ENCODE results near the gene EIF4E3. TPM values are rescaled to one million over a fixed set of nuclear protein-coding genes. Genes with fewer than 3 reads are reported as not detected.
A peak's percentile ranks its signal among the peaks of the same experiment; 100 is the strongest.

Gene EIF4E3
- total and polyA plus RNA-seq, 8 donors, result 4.1 to 25.9 (median 14.5) TPM

DNA sequence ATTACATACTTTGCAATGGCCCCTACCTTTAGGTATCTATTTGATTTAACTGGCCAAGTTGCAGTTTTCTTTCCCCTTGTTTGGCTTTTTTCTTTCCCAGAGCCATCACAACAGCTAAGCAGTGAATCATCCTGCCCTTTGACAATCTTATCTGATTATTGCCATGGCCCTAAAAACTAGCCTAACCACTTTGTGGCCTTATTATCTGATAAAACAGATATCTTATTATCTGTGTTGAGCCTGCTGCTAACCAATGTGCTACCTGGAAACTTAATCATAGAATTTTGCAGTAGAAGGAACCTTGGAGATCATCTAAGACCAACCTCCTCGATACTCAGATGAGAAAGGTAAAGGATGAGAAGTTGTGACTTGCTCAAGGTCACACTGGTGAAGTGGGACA lies 37.1 kb downstream of the EIF4E3 start:
- H3K4me1 ChIP-seq, result peaks cover 34 to 85% (median 52%) of the 10 kb centered on the region in 4 donors
- intact Hi-C loops (cut with DNase I; ENCODE audit: low total_unique reads), result no loop called here
- TF ChIP-seq CTCF (IDR thresholded peaks at IDR 0.05) (no peak), POLR2AphosphoS5 (IDR thresholded peaks at IDR 0.05) (no peak), EP300 (IDR thresholded peaks at IDR 0.05) (no peak), POLR2A (IDR thresholded peaks at IDR 0.05) (no peak)
- H3K36me3 ChIP-seq, result peaks cover 0 to 11% (median 2%) of the 10 kb centered on the region in 4 donors
- H3K27me3 ChIP-seq, result no peaks in the 10 kb centered on the region
- DNase-seq, result no peak
- no peak overlapping the region for H3K4me3 ChIP-seq
- no peaks in the 10 kb centered on the region for H3K9me3 ChIP-seq
- H3K27ac ChIP-seq, result no peak overlapping the region
- 85 to 93% (median 86%) methylated on average over 1 of the region's 1 CpG for WGBS, 5 donors

GRCh38 chr3:71685686-71686085 lies 39.5 kb downstream of the EIF4E3 start:
- 57 to 75% (median 69%) methylated on average over 7 of the region's 7 CpGs for WGBS, 5 donors
- H3K27ac ChIP-seq, result no peak overlapping the region
- TF ChIP-seq EP300 (IDR thresholded peaks at IDR 0.05), result no peak
- no peak for TF ChIP-seq POLR2AphosphoS5 (IDR thresholded peaks at IDR 0.05)
- no peak for TF ChIP-seq POLR2A (IDR thresholded peaks at IDR 0.05)
- intact Hi-C loops (cut with DNase I; ENCODE audit: low total_unique reads), result no loop called here
- no peaks in the 10 kb centered on the region for H3K27me3 ChIP-seq
- H3K4me1 ChIP-seq, result peaks cover 28 to 81% (median 51%) of the 10 kb centered on the region in 4 donors
- H3K9me3 ChIP-seq, result no peaks in the 10 kb centered on the region
- no peak for DNase-seq
- H3K4me3 ChIP-seq, result no peak overlapping the region
- H3K36me3 ChIP-seq, result peaks cover 0 to 11% (median 2%) of the 10 kb centered on the region in 4 donors

GRCh38 chr3:71684757-71685386 lies 40.3 kb downstream of the EIF4E3 start:
- peaks cover 20 to 81% (median 44%) of the 10 kb centered on the region in 4 donors for H3K4me1 ChIP-seq
- WGBS, 5 donors, result 33 to 55% (median 45%) methylated on average over 6 of the region's 6 CpGs
- no peaks in the 10 kb centered on the region for H3K9me3 ChIP-seq
- H3K4me3 ChIP-seq, result no peak overlapping the region
- peak in 1 of 2 donors; percentile 68 for DNase-seq
- H3K27ac ChIP-seq, result no peak overlapping the region
- peak in 1 of 3 donors; percentile 33 for TF ChIP-seq POLR2AphosphoS5 (IDR thresholded peaks at IDR 0.05)
- TF ChIP-seq EP300 (IDR thresholded peaks at IDR 0.05), result no peak
- H3K27me3 ChIP-seq, result no peaks in the 10 kb centered on the region
- intact Hi-C loops (cut with DNase I; ENCODE audit: low total_unique reads), result no loop called here
- peaks cover 0 to 11% (median 2%) of the 10 kb centered on the region in 4 donors for H3K36me3 ChIP-seq

- no peak for DNase-seq
- no peak overlapping the region for H3K27ac ChIP-seq
- H3K36me3 ChIP-seq, result peaks cover 0 to 11% (median 2%) of the 10 kb centered on the region in 4 donors
- no peak overlapping the region for H3K4me3 ChIP-seq
- WGBS, 5 donors, result 76 to 90% (median 85%) methylated on average over 7 of the region's 7 CpGs
- intact Hi-C loops (cut with DNase I; ENCODE audit: low total_unique reads), result no loop called here
- no peaks in the 10 kb centered on the region for H3K9me3 ChIP-seq
- H3K27me3 ChIP-seq, result no peaks in the 10 kb centered on the region
- H3K4me1 ChIP-seq, result peaks cover 20 to 76% (median 42%) of the 10 kb centered on the region in 4 donors
- TF ChIP-seq EP300 (IDR thresholded peaks at IDR 0.05) (no peak), CTCF (IDR thresholded peaks at IDR 0.05) (no peak), POLR2AphosphoS5 (IDR thresholded peaks at IDR 0.05) (no peak), POLR2A (IDR thresholded peaks at IDR 0.05) (no peak)
Observed at GRCh38 chr3:71684046-71684756, 41.0 kb downstream of the EIF4E3 start.

- H3K4me1 ChIP-seq, result peaks cover 20 to 56% (median 33%) of the 10 kb centered on the region in 4 donors
- 26 to 45% (median 35%) methylated on average over 7 of the region's 7 CpGs for WGBS, 5 donors
- H3K9me3 ChIP-seq, result no peaks in the 10 kb centered on the region
- DNase-seq, result peak; percentile 57 to 85
- H3K4me3 ChIP-seq, result no peak overlapping the region
- no peaks in the 10 kb centered on the region for H3K36me3 ChIP-seq
- intact Hi-C loops (cut with DNase I; ENCODE audit: low total_unique reads), result no loop called here
- H3K27ac ChIP-seq, result peak overlapping the region in 3 of 5 donors; percentile 10 to 58 (median 56)
- TF ChIP-seq POLR2AphosphoS5 (IDR thresholded peaks at IDR 0.05) (peak in 1 of 3 donors; percentile 41), CTCF (IDR thresholded peaks at IDR 0.05) (peak in 5 of 7 experiments; percentile 12 to 52 (median 47)), POLR2A (IDR thresholded peaks at IDR 0.05) (no peak), EP300 (IDR thresholded peaks at IDR 0.05) (no peak)
- no peaks in the 10 kb centered on the region for H3K27me3 ChIP-seq
Observed at GRCh38 chr3:71681224-71681668, 44.0 kb downstream of the EIF4E3 start.
